Liver (tissue), 3 donors: Measurements from ENCODE around the gene RAB4B.
"Not testable (repeated sequence)": the region's sequence is repeated elsewhere in the genome, so short reads cannot be mapped to it uniquely, and the experiment has no call there.

ENCODE experiments used
- ATF3 ChIP-seq: IDR thresholded peaks from 2 replicates; pipeline ENCODE4 v1.6.1; 2016; ENCODE audit warnings: antibody characterized with exemption
- CTCF ChIP-seq: fragments of 150-350 bp; IDR thresholded peaks from 2 replicates; pipeline ENCODE4 v1.5.1; 2017; ENCODE audit warnings: improper control_type of control experiment, low read depth, low read length; ENCODE audit not compliant: missing input control
- EGR1 ChIP-seq, 2 donors: IDR thresholded peaks; 2 replicates each; pipeline ENCODE4 v1.6.1; 2016 to 2018; ENCODE audit warnings: antibody characterized with exemption in 2 of 2, low read depth in 2 of 2
- HNF4G ChIP-seq: IDR thresholded peaks from 2 replicates; pipeline ENCODE4 v1.6.1; 2016; ENCODE audit warnings: antibody characterized with exemption
- JUND ChIP-seq, 2 donors: IDR thresholded peaks; 2 replicates each; pipeline ENCODE4 v1.6.1; 2016; ENCODE audit warnings: antibody characterized with exemption in 2 of 2
- RAD21 ChIP-seq, 2 donors: IDR thresholded peaks; 2 replicates each; pipeline ENCODE4 v1.6.1; 2016; ENCODE audit warnings: antibody characterized with exemption in 2 of 2, mild to moderate bottlenecking in 2 of 2
- REST ChIP-seq: IDR thresholded peaks from 2 replicates; pipeline ENCODE4 v1.6.1; 2016; ENCODE audit warnings: antibody characterized with exemption, mild to moderate bottlenecking
- SP1 ChIP-seq: IDR thresholded peaks from 2 replicates; pipeline ENCODE4 v1.6.1; 2018; ENCODE audit warnings: antibody characterized with exemption, mild to moderate bottlenecking
- TAF1 ChIP-seq: conservative IDR thresholded peaks from 2 replicates; pipeline ENCODE4 v1.6.1; 2016; ENCODE audit warnings: antibody characterized with exemption, mild to moderate bottlenecking
- YY1 ChIP-seq: IDR thresholded peaks from 2 replicates; pipeline ENCODE4 v1.6.1; 2016; ENCODE audit warnings: antibody characterized with exemption, mild to moderate bottlenecking
- ZBTB33 ChIP-seq: IDR thresholded peaks from 2 replicates; pipeline ENCODE4 v1.6.1; 2016; ENCODE audit warnings: antibody characterized with exemption
- donor health status: healthy.
- donor health status: healthy.

- not testable (repeated sequence) for TF ChIP-seq CTCF; SP1; RAD21 (IDR thresholded peaks at IDR 0.05); YY1; TAF1; ZBTB33; REST; HNF4G; ATF3; EGR1 (IDR thresholded peaks at IDR 0.05; ENCODE audit: low read depth in 2 of 2); JUND (IDR thresholded peaks at IDR 0.05)
These were observed 6.8 kb upstream of the RAB4B start for GRCh38 chr19:40771101-40771862.
